ENCODE measurements around the gene PRR15L.
A peak's percentile ranks its signal among the peaks of the same experiment; 100 is the strongest.
"Not testable (repeated sequence)": the region's sequence is repeated elsewhere in the genome, so short reads cannot be mapped to it uniquely, and the experiment has no call there.

PRR15L gene

GRCh38 chr17:47956791-47957590, 692 bp downstream of the PRR15L start:
- FAIRE-seq: no peak

- FAIRE-seq: no peak
These were observed 1.9 kb downstream of the PRR15L start for GRCh38 chr17:47955497-47956461.

- FAIRE-seq: no peak
These were observed 3.8 kb downstream of the PRR15L start for GRCh38 chr17:47953909-47954308.

- FAIRE-seq: no peak
These were observed 5.3 kb downstream of the PRR15L start for GRCh38 chr17:47952171-47953021.

GRCh38 chr17:47950448-47950847, 7.2 kb downstream of the PRR15L start:
- no peak for FAIRE-seq

GRCh38 chr17:47949946-47950345, 7.7 kb downstream of the PRR15L start:
- FAIRE-seq: no peak

GRCh38 chr17:47949197-47949759, 8.4 kb downstream of the PRR15L start:
- FAIRE-seq: no peak

- FAIRE-seq: no peak
These were observed 8.9 kb downstream of the PRR15L start for GRCh38 chr17:47948706-47949196.

GRCh38 chr17:47946929-47947397, 10.7 kb downstream of the PRR15L start:
- peak; percentile 90 for FAIRE-seq

GRCh38 chr17:47946516-47946915, 11.2 kb downstream of the PRR15L start:
- no peak for FAIRE-seq

- no peak for FAIRE-seq
These were observed 11.9 kb downstream of the PRR15L start for GRCh38 chr17:47945529-47946508.

GRCh38 chr17:47945080-47945479, 12.6 kb downstream of the PRR15L start:
- FAIRE-seq: no peak

- FAIRE-seq: no peak
These were observed 15.1 kb downstream of the PRR15L start for GRCh38 chr17:47942568-47942967.

- no peak for FAIRE-seq
These were observed 15.6 kb downstream of the PRR15L start for GRCh38 chr17:47942096-47942510.

- FAIRE-seq: peak; percentile 96
These were observed 16.2 kb downstream of the PRR15L start, which contains the start of gene PNPO for GRCh38 chr17:47941246-47942095. PNPO (plus strand) TSS chr17:47941571; CDS start chr17:47941676, 105 bp downstream.

- no peak for FAIRE-seq
These were observed 19.7 kb downstream of the PRR15L start for GRCh38 chr17:47937941-47938340.

- no peak for FAIRE-seq
These were observed 21.7 kb downstream of the PRR15L start for GRCh38 chr17:47935961-47936360.

GRCh38 chr17:47935468-47935867, 22.2 kb downstream of the PRR15L start:
- not testable (repeated sequence) for FAIRE-seq

- no peak for FAIRE-seq
These were observed 22.8 kb downstream of the PRR15L start for GRCh38 chr17:47934856-47935255.

- no peak for FAIRE-seq
These were observed 25.8 kb downstream of the PRR15L start for GRCh38 chr17:47931848-47932247.

All from islet of Langerhans (tissue), 1 donor.